ENCODE measurements around the gene HYCC1.
"Not testable (repeated sequence)": the region's sequence is repeated elsewhere in the genome, so short reads cannot be mapped to it uniquely, and the experiment has no call there.

HYCC1 gene

GRCh38 chr7:22983257-22983855 lies 30.6 kb downstream of the HYCC1 start:
- DNase-seq = no peak

DNA sequence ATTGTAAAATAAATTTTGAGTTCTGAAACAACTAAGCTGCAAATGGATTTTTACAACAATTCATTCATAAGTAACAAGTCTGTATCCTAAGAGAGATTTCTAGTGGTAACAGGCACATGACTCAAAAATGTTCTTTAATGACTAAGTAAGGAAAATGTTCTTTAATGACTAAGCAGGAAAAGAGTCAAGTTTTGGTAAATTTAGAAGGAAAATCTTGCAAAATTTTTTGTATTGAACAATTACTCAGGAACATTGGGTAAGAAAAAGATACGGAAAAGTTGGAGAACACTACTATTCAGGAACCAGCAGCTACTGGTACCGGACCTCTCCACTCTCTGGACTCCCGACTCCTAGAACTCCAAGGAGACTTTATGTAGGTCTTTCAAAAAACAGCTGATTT lies 33.5 kb downstream of the HYCC1 start:
- no peak for DNase-seq

DNA sequence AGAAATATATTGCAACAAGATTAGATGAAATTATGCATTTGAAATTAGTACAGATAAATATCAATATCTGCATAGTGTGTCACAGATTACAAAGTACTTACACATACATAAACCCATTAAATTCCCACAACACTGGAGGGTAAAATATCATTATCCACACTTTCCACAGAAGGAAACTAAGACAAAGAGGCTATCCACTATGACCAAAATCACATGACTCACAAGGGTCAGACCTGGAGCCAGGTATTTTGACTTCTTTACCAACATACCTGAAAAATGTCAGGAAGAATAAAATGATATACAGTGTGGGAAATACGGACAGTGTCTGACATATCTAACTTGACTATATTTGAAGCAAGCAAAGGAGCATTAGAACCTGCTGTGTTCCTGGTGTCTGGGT lies 34.1 kb downstream of the HYCC1 start:
- DNase-seq = no peak

DNA sequence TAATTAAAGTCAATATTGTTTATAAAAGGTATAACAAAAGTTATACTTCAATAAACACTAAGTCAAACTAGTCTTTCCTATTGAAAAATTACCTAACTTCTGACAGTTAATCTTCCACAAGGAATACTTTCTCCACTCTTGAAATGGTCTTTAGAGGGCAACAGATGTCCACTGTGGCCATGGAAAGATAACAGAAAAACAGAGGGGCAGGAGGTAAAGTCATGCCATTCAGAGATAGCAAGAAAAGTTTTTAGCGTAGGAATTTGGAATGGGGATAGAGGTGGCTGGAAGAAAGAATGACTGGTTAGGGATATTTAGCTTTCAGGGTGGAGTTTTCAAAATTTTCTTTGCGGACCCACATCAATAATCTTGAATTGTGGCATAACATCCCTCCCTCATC lies 34.7 kb downstream of the HYCC1 start:
- DNase-seq = no peak

- not testable (repeated sequence) for DNase-seq
Observed at GRCh38 chr7:22974636-22975035, 39.3 kb downstream of the HYCC1 start.

- DNase-seq = no peak
Observed at GRCh38 chr7:22972207-22972606, 41.7 kb downstream of the HYCC1 start.

DNA sequence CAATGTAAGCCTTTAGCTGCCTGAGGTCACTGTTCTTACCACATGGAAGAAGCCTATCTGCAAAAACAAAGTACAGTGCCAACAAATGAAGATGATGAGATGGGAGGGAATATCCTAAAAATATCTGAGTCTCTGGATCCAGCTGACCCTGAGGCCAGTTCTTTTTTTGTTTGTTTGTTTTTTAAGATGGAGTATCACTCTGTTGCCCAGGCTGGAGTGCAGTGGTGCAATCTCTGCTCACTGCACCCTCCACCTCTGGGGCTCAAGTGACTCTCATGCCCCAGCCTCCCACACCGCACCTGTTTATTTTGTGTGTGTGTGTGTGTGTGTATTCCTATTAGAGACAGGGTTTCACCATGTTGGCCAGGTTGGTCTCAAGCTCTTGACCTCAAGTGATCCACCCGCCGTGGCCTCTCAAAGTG lies 44.9 kb downstream of the HYCC1 start:
- no peak for DNase-seq
